NCI-H748 (cell line): ENCODE results near the gene SNF8.

Source experiments
- DNase-seq: peaks from one replicate; lab custom pipeline; 2025; ENCODE audit not compliant: unreplicated experiment; lab: John Stamatoyannopoulos, UW

The SNF8 gene

GRCh38 chr17:48892940-48893645 lies 51.5 kb downstream of the SNF8 start:
- DNase-seq, result peak; percentile 20

GRCh38 chr17:48890086-48890485 lies 54.6 kb downstream of the SNF8 start:
- DNase-seq, result no peak

GRCh38 chr17:48883171-48883570 lies 61.5 kb downstream of the SNF8 start:
- no peak for DNase-seq

GRCh38 chr17:48882272-48882671 lies 62.4 kb downstream of the SNF8 start:
- no peak for DNase-seq
